Heart left ventricle (tissue), 16 donors: Measurements from ENCODE around the gene EBLN2. TPM values are rescaled to one million over a fixed set of nuclear protein-coding genes. Genes with fewer than 3 reads are reported as not detected.
A peak's percentile ranks its signal among the peaks of the same experiment; 100 is the strongest.

Experiments used
- ATAC-seq, 4 donors: fragments of 200-7000 bp; cut with Tn5 transposase; one replicate each; pipeline ENCODE4 v1.9.1; 2020 to 2022; ENCODE audit warnings: moderate library complexity in 4 of 4, mild to moderate bottlenecking in 3 of 4, moderate number of reproducible peaks in 1 of 4
- DNase-seq, 5 donors: peaks; one replicate each; pipeline ENCODE4 v3.0.0-alpha.2; 2020
- H3K27ac ChIP-seq, 12 donors: fragments of 200-600 bp; sonication (generic) in 4 of 12; one replicate each; pipeline versions ENCODE4 v1.5.0 to v1.8.0; 2016 to 2022; ENCODE audit warnings: mild to moderate bottlenecking in 2 of 12
- H3K27me3 ChIP-seq, 9 donors: fragments of 200-600 bp; sonication (generic) in 2 of 9; one replicate each; pipeline versions ENCODE4 v1.5.1 to v1.8.0; 2016 to 2022; ENCODE audit warnings: mild to moderate bottlenecking in 3 of 9
- H3K36me3 ChIP-seq, 9 donors: fragments of 200-600 bp; sonication (generic) in 2 of 9; one replicate each; pipeline versions ENCODE4 v1.5.0 to v1.8.0; 2018 to 2022; ENCODE audit warnings: mild to moderate bottlenecking in 2 of 9
- H3K4me1 ChIP-seq, 12 donors: fragments of 200-600 bp; sonication (generic) in 4 of 12; one replicate each; pipeline versions ENCODE4 v1.5.0 to v1.8.0; 2016 to 2022; ENCODE audit warnings: mild to moderate bottlenecking in 3 of 12
- H3K4me3 ChIP-seq, 12 donors: fragments of 200-600 bp; sonication (generic) in 4 of 12; one replicate each; pipeline versions ENCODE4 v1.5.0 to v1.8.0; 2017 to 2022; ENCODE audit warnings: mild to moderate bottlenecking in 9 of 12, moderate library complexity in 4 of 12
- H3K9me3 ChIP-seq, 12 donors: fragments of 200-600 bp; sonication (generic) in 4 of 12; one replicate each; pipeline versions ENCODE4 v1.5.0 to v1.8.0; 2016 to 2022; ENCODE audit warnings: mild to moderate bottlenecking in 1 of 12
- CTCF ChIP-seq, 12 donors: fragments of 200-600 bp; sonication (generic) in 4 of 12; IDR thresholded peaks; one replicate each; pipeline versions ENCODE4 v1.5.0 to v1.8.0; 2018 to 2022; ENCODE audit warnings: antibody characterized with exemption in 12 of 12, mild to moderate bottlenecking in 5 of 12
- POLR2A ChIP-seq, 2 donors: fragments of 450-650 bp; IDR thresholded peaks; one replicate each; pipeline ENCODE4 v1.6.1; 2017; ENCODE audit warnings: antibody characterized with exemption in 2 of 2, mild to moderate bottlenecking in 2 of 2, moderate library complexity in 2 of 2
- WGBS, 4 donors: extraction: QIAGEN DNeasy Blood & Tissue Kit in 2 of 4; methylation state at CpG; one replicate each; pipeline versions ENCODE4 v1.1.5 to v1.1.7; 2013 to 2018; 5-methylcytosine and 5-hydroxymethylcytosine counted together
- intact Hi-C, 10 donors: fragments of 100-400 bp; cut with DNase I; formaldehyde crosslinking; loops; one replicate each; pipeline versions ENCODE4 v1.11.1 to v1.14.2; 2022
- polyA plus RNA-seq, 2 donors: library from polyadenylated mRNA; stranded (reverse); fragments of 200-250 nt; gene quantifications; one replicate each; pipeline ENCODE4 v1.2.3, GENCODE V29; 2013
- total RNA-seq, 9 donors: library from RNA; depleted of rRNA in 2 of 9; stranded (reverse); fragments of >200 nt in 2 of 9; fragmentation: NEBNext Ultra II Directional in 3 of 9; extraction: Animal tissue kit (Norgen Biotek cat#: 25700) in 3 of 9; gene quantifications; one replicate each; pipeline versions ENCODE4 v1.1.0 to v1.2.4, GENCODE V29; 2016 to 2023
- donor health status: ischemic (EF 13 %, LVEDD 7.1; RV severe dilation, severe dysfunction).
- donor health status: healthy with polysubstance abuse.
- donor health status: DM: no; HTN: yes; CAD: no.
- donor health status: DM: no; HTN: no; CAD: no.
- donor health status: ischemic (EF 25% LVEDD 6.9; RV normal size, moderate dysfunction).
- donor health status: ischemic (EF 25% LVEDD 5.7; RV mildly dilated, moderate dysfunction).
- donor health status: healthy.
- donor health status: DM: yes; HTN: yes; CAD: no.
- donor health status: ischemic (EF 35%, LVEDD 5.7; RV mildly dilated, moderate dysfunction).
- donor health status: nonischemic (EF 11% LVEDD 7.7; RV severe dilation, severe dysfunction).
- donor health status: DM: yes; HTN: yes; CAD: no.
- donor health status: PGD.
- donor health status: ischemic (EF 29% LVEDD 5.4; RV normal size, mild dysfunction).
- donor health status: nonischemic (EF 23%, LVEDD 6.1; RV moderate dilation, normal function).

Gene EBLN2
- total and polyA plus RNA-seq, 11 donors: 0.24 to 2.5 (median 1.1) TPM

- Histone ChIP-seq H3K4me3 (no peak overlapping the region), H3K36me3 (no peaks in the 10 kb centered on the region), H3K4me1 (peaks cover 6 to 83% (median 57%) of the 10 kb centered on the region in 12 donors), H3K27me3 (no peaks in the 10 kb centered on the region), H3K9me3 (no peaks in the 10 kb centered on the region), H3K27ac (no peak overlapping the region)
- WGBS, 4 donors: 15 to 28% (median 22%) methylated on average over 3 of the region's 3 CpGs
- intact Hi-C loops: loop anchor here in 2 of 10 donors (2.0 to 5.0 kb wide), 2 partner anchors 43 to 44 kb away; partner anchors contain the start of gene PPP4R2 (in 1 of the 2)
- DNase-seq: peak in 1 of 5 donors; percentile 41
- no peak for TF ChIP-seq CTCF (IDR thresholded peaks at IDR 0.05)
- no peak for TF ChIP-seq POLR2A (IDR thresholded peaks at IDR 0.05)
- ATAC-seq: peak in 3 of 4 donors; percentile 50 to 63 (median 58)
Observed at GRCh38 chr3:73041537-73041936, 19.9 kb upstream of the EBLN2 start.

GRCh38 chr3:73043414-73043813, 18.0 kb upstream of the EBLN2 start:
- no peak for ATAC-seq
- H3K27ac ChIP-seq: no peak overlapping the region
- H3K36me3 ChIP-seq: peaks cover 0 to 11% (median 3%) of the 10 kb centered on the region in 9 donors
- no peak for TF ChIP-seq POLR2A (IDR thresholded peaks at IDR 0.05)
- TF ChIP-seq CTCF (IDR thresholded peaks at IDR 0.05): no peak
- peaks cover under 1 to 69% (median 41%) of the 10 kb centered on the region in 12 donors for H3K4me1 ChIP-seq
- WGBS, 4 donors: 54 to 77% (median 68%) methylated on average over 1 of the region's 1 CpG
- DNase-seq: no peak
- no peaks in the 10 kb centered on the region for H3K9me3 ChIP-seq
- H3K27me3 ChIP-seq: no peaks in the 10 kb centered on the region
- no peak overlapping the region for H3K4me3 ChIP-seq
- intact Hi-C loops: loop anchor here in 1 of 10 donors (5.0 kb wide), 1 partner anchor 46 kb away; the partner anchor contains the start of gene PPP4R2

GRCh38 chr3:73045391-73045790, 16.1 kb upstream of the EBLN2 start:
- ATAC-seq (no peak), DNase-seq (no peak)
- Histone ChIP-seq H3K27ac (no peak overlapping the region), H3K9me3 (no peaks in the 10 kb centered on the region), H3K4me1 (peaks cover 0 to 60% (median 34%) of the 10 kb centered on the region in 12 donors), H3K4me3 (no peak overlapping the region), H3K36me3 (peaks cover 0 to 24% (median 13%) of the 10 kb centered on the region in 9 donors), H3K27me3 (no peaks in the 10 kb centered on the region)
- TF ChIP-seq POLR2A (IDR thresholded peaks at IDR 0.05) (no peak), CTCF (IDR thresholded peaks at IDR 0.05) (no peak)
- 90 to 97% (median 94%) methylated on average over 6 of the region's 6 CpGs for WGBS, 4 donors
- intact Hi-C loops: no loop called here

GRCh38 chr3:73046195-73046594, 15.3 kb upstream of the EBLN2 start:
- 29 to 43% (median 38%) methylated on average over 2 of the region's 2 CpGs for WGBS, 4 donors
- no peaks in the 10 kb centered on the region for H3K27me3 ChIP-seq
- no peak overlapping the region for H3K27ac ChIP-seq
- no peak overlapping the region for H3K4me3 ChIP-seq
- intact Hi-C loops: no loop called here
- TF ChIP-seq CTCF (IDR thresholded peaks at IDR 0.05): no peak
- no peak for TF ChIP-seq POLR2A (IDR thresholded peaks at IDR 0.05)
- DNase-seq: no peak
- H3K36me3 ChIP-seq: peaks cover 0 to 30% (median 15%) of the 10 kb centered on the region in 9 donors
- no peaks in the 10 kb centered on the region for H3K9me3 ChIP-seq
- ATAC-seq: no peak
- H3K4me1 ChIP-seq: peaks cover 0 to 52% (median 29%) of the 10 kb centered on the region in 12 donors
